ENCODE data around the gene CEP76.

The CEP76 gene

GRCh38 chr18:12737243-12737902 is 34.9 kb upstream of the CEP76 start:
- H3K4me1 Mint-ChIP-seq (ENCODE audit: low read depth) = no peaks in the 10 kb centered on the region
- H3K36me3 Mint-ChIP-seq (ENCODE audit: low read depth) = no peaks in the 10 kb centered on the region
- no peaks in the 10 kb centered on the region for H3K9me3 Mint-ChIP-seq
- no peak overlapping the region for H3K4me3 Mint-ChIP-seq
- H3K27me3 Mint-ChIP-seq = no peaks in the 10 kb centered on the region
- H3K27ac Mint-ChIP-seq = no peak overlapping the region
- intact Hi-C loops (cut with micrococcal nuclease) = no loop called here

DNA sequence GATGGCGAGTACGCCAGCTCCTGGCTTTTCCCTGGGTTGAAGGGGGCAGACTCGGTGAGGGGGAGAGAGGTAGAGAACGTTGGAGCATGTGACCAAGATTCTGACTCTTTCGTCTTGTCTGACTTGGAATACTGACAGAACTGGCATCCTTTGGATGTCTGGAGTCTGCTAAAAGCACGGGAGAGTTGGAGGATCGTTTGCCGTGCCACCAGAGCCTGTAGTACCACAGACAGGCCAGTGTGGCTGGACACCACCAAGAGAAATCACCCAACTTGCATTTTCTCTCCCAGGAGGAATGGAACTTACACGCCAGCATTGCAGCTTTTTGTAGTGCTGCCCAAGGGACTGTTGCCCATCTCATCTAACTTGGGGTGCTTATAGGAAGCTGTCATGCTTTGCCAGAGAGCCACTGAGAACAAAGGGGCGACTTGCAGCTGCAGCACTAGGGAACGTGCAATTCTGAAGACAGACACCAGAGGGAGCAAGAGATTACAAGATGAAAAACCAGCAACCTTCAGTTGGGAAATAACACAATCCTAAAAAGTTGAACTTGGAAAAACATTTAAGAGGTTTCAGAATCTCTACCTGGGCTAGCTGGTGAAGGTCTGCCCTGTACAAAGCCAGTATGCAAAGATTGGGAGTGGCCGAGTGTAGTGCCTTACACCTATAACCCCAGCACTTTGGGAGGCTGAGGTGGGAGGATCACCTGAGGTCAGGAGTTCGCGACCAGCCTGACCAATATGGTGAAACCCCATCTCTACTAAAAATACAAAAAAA is 24.4 kb upstream of the CEP76 start:
- Mint-ChIP-seq H3K27me3 (no peaks in the 10 kb centered on the region), H3K4me3 (no peak overlapping the region), H3K9me3 (peaks cover 9% of the 10 kb centered on the region), H3K36me3 (ENCODE audit: low read depth) (peaks cover 45% of the 10 kb centered on the region), H3K4me1 (ENCODE audit: low read depth) (peaks cover 5% of the 10 kb centered on the region), H3K27ac (peak overlapping the region; percentile 47)
- intact Hi-C loops (cut with micrococcal nuclease) = loop anchor here (1.0 kb wide), 1 partner anchor 207 kb away; no protein-coding TSS in a partner anchor

DNA sequence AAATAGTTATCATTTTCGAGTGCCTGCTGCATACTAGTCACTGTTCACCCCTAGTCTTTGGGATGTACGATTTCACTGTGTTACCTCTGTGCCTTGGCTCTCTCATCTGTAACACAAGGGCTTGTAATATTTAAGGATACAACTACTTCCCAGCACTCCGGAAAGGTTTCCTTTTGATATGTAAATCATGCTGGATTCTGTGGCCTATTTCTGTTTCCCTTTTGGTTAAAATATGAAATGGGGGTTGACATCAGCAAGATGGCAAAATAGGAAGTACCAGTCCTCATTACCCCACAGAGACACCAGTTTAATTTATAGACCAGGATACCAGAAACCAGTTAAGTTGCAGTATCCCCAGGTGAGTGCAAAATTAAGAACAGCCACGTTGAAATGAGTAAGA is 23.8 kb upstream of the CEP76 start:
- intact Hi-C loops (cut with micrococcal nuclease) = no loop called here

DNA sequence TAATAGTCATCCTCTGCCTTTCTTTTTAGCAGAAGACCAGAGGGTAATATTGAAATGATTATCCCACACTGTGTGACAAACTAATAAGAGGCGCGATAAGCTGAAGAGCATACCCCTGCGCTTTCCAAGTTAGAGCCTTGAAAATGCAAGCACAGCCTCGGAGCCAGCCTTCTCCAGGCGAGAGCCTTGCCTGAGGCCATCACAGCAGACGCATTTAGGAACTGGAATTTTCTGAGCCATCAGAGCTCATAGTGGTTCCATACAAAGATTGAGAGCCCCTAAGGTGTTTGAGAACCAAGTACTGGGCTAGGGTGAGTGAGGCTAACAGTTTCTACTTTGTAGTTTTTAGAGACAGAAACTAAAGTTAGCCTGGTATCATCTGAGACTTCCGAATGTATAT is 20.2 kb upstream of the CEP76 start:
- Mint-ChIP-seq H3K9me3 (no peaks in the 10 kb centered on the region), H3K36me3 (ENCODE audit: low read depth) (peaks cover 86% of the 10 kb centered on the region), H3K4me3 (no peak overlapping the region), H3K4me1 (ENCODE audit: low read depth) (peaks cover 5% of the 10 kb centered on the region), H3K27me3 (no peaks in the 10 kb centered on the region), H3K27ac (no peak overlapping the region)
- intact Hi-C loops (cut with micrococcal nuclease) = no loop called here

More for the DNA sequence above, 23.8 kb upstream of the CEP76 start:
- H3K4me3 Mint-ChIP-seq = no peak overlapping the region
- peak overlapping the region; percentile 47 for H3K27ac Mint-ChIP-seq
- H3K36me3 Mint-ChIP-seq (ENCODE audit: low read depth) = peaks cover 51% of the 10 kb centered on the region
- H3K9me3 Mint-ChIP-seq = peaks cover 9% of the 10 kb centered on the region
- no peaks in the 10 kb centered on the region for H3K27me3 Mint-ChIP-seq
- H3K4me1 Mint-ChIP-seq (ENCODE audit: low read depth) = peaks cover 5% of the 10 kb centered on the region

DNA sequence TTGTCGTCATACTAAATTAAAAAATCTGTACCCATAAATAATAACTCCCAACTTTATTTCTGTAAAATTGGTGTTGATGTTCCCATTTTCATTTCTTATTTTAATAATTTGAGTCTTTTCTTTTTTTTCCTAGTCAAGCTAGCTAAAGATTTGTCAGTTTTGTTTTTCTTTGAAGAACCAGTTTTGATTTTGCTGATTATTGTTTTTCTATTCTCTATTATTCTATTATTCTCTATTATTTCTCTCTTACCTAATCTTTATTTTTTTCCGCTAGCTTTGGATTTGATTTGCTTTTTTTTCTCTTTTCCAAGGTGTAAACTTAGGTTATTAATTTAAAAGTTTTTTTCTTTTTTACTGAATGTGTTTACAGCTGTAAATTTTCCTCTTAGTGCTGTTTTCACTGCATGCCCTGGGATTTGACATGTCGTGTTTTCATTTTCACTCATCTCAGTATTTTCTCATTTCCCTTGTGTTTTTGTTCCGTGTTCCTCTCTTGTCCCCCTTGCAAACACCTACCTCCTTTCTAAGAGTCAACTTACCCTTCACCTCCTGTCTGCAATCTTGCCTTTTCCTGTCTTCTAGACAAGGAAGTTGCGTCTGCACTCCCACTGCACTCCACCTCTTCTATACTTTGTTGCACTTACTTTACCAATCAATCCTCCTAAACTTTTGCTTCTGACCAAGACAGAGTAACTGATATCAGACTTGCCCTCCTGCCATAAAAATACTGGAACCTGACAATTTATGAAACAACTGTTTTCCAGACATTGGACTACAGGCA is 19.2 kb upstream of the CEP76 start:
- Mint-ChIP-seq H3K36me3 (ENCODE audit: low read depth) (peaks cover 90% of the 10 kb centered on the region), H3K4me3 (no peak overlapping the region), H3K9me3 (no peaks in the 10 kb centered on the region), H3K4me1 (ENCODE audit: low read depth) (peaks cover 4% of the 10 kb centered on the region), H3K27ac (no peak overlapping the region), H3K27me3 (no peaks in the 10 kb centered on the region)
- intact Hi-C loops (cut with micrococcal nuclease) = no loop called here

DNA sequence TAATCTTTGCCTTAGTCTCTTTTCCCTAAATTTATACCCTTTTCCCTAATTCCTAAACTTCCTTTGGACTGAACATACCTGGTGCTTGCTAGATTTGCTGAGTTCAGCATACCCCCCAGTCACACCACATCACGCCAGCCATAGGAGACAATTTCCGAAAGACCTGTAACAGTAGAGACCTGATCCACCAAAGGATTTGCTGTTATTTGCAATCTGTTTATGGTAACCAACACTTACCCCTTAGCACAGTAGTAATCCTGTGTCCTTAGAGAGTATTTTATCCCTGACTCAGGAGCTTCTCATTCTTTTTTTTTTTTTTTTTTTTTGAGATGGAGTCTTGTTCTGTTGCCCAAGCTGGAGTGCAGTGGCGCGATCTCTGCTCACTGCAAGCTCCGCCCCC is 8.9 kb upstream of the CEP76 start:
- H3K36me3 Mint-ChIP-seq (ENCODE audit: low read depth) = peaks cover 93% of the 10 kb centered on the region
- H3K27ac Mint-ChIP-seq = peak overlapping the region; percentile 30
- no peaks in the 10 kb centered on the region for H3K27me3 Mint-ChIP-seq
- H3K9me3 Mint-ChIP-seq = no peaks in the 10 kb centered on the region
- intact Hi-C loops (cut with micrococcal nuclease) = no loop called here
- H3K4me1 Mint-ChIP-seq (ENCODE audit: low read depth) = no peaks in the 10 kb centered on the region
- no peak overlapping the region for H3K4me3 Mint-ChIP-seq

DNA sequence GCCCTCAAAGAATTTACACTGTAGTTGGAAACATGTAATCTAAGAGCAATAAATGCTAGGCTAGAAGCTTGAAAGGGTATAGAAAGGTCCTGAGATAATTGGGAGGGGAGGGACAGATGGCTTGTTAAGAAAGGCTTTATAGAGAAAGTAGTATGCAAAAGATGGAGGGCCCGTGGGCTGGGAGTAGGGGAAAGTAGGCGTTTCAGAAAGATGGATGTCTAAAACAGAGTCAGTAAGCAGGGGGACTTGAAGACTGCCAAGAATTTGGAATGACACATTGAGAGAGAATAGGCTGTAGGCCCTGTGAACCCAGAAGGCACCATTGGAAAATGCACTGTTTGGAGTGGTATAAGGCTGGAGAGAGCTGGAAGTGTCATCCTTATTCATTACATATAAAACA is 1.1 kb upstream of the CEP76 start:
- H3K27me3 Mint-ChIP-seq = no peaks in the 10 kb centered on the region
- H3K27ac Mint-ChIP-seq = peak overlapping the region; percentile 100
- peaks cover 37% of the 10 kb centered on the region for H3K4me1 Mint-ChIP-seq (ENCODE audit: low read depth)
- intact Hi-C loops (cut with micrococcal nuclease) = loop anchor here (2.0 kb wide), 2 partner anchors 287 to 327 kb away; partner anchors contain the start of genes AFG3L2 and CEP192
- peaks cover 56% of the 10 kb centered on the region for H3K36me3 Mint-ChIP-seq (ENCODE audit: low read depth)
- no peaks in the 10 kb centered on the region for H3K9me3 Mint-ChIP-seq
- H3K4me3 Mint-ChIP-seq = peak overlapping the region; percentile 89

DNA sequence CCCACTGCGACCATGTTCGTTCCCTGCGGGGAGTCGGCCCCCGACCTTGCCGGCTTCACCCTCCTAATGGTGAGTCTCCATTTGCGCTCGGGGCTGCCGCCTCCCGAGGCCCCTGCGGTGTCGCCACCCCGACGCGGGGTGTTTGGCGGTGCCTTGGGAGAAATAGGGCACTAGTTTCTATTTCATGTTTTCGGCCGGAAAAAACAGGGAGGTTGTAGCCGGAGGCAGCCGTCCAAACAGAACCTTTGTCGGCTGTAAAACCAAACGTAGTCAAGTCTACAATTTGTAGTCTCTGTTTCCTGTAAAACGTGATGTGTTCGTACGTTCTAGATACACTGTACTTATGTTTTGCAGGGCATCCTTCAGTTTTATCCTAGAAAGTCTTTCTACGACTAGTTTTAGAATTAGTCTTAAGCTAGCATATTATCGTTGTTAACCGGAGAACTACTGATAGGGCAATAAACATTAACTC is 609 bp upstream of the CEP76 start:
- Mint-ChIP-seq H3K4me1 (ENCODE audit: low read depth) (peaks cover 37% of the 10 kb centered on the region), H3K9me3 (no peaks in the 10 kb centered on the region), H3K27me3 (no peaks in the 10 kb centered on the region), H3K27ac (peak overlapping the region; percentile 100), H3K36me3 (ENCODE audit: low read depth) (peaks cover 56% of the 10 kb centered on the region), H3K4me3 (peak overlapping the region; percentile 89)
- intact Hi-C loops (cut with micrococcal nuclease) = loop anchor here (2.0 kb wide), 2 partner anchors 288 to 326 kb away; partner anchors contain the start of genes AFG3L2 and CEP192

DNA sequence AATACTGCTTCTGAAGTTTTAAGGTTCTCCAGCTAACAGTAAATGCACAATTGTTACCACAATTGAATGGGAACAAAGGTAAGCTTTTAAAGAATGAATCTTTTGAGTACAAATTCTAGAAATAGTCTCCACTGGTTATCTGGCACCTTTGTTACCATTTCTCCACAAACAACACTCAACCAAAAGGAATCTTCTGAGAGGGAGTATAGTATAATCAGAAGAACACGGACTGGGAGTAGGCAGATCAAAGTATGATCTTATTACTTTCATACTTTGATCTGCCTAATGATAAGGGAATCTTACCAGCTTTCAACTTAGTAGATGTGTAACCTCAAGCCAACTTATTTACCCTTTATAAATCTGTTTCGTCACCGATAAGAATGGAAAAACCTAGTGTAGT is 1.4 kb downstream of the CEP76 start:
- Mint-ChIP-seq H3K27me3 (no peaks in the 10 kb centered on the region), H3K4me3 (no peak overlapping the region), H3K4me1 (ENCODE audit: low read depth) (peaks cover 37% of the 10 kb centered on the region), H3K36me3 (ENCODE audit: low read depth) (peaks cover 41% of the 10 kb centered on the region), H3K9me3 (no peaks in the 10 kb centered on the region), H3K27ac (no peak overlapping the region)
- intact Hi-C loops (cut with micrococcal nuclease) = no loop called here

GRCh38 chr18:12699747-12700146 is 2.8 kb downstream of the CEP76 start:
- H3K36me3 Mint-ChIP-seq (ENCODE audit: low read depth) = peaks cover 31% of the 10 kb centered on the region
- no peak overlapping the region for H3K27ac Mint-ChIP-seq
- no peak overlapping the region for H3K4me3 Mint-ChIP-seq
- no peaks in the 10 kb centered on the region for H3K9me3 Mint-ChIP-seq
- peaks cover 26% of the 10 kb centered on the region for H3K4me1 Mint-ChIP-seq (ENCODE audit: low read depth)
- no peaks in the 10 kb centered on the region for H3K27me3 Mint-ChIP-seq
- intact Hi-C loops (cut with micrococcal nuclease) = no loop called here

GRCh38 chr18:12694032-12694431 is 8.5 kb downstream of the CEP76 start:
- H3K27me3 Mint-ChIP-seq = no peaks in the 10 kb centered on the region
- H3K36me3 Mint-ChIP-seq (ENCODE audit: low read depth) = peaks cover 28% of the 10 kb centered on the region
- H3K9me3 Mint-ChIP-seq = no peaks in the 10 kb centered on the region
- intact Hi-C loops (cut with micrococcal nuclease) = no loop called here
- H3K4me1 Mint-ChIP-seq (ENCODE audit: low read depth) = peaks cover 15% of the 10 kb centered on the region
- H3K4me3 Mint-ChIP-seq = no peak overlapping the region
- H3K27ac Mint-ChIP-seq = no peak overlapping the region

DNA sequence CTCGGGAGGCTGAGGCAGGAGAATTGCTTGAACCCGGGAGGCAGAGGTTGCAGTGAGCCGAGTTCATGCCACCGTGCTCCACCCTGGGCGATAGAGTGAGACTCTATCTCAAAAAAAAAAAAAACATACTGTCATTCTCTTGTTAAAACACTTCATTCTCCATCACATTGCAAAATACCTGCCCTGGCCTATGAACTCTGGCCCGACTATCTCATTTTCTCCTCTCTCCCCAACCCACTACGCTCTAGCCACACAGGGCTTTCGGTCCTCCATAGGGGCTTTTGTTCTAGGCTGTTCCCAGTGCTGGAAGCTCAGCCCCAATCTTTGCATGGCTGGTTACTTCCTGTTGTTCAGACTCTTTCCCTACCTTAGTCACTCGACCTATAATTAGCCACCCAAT is 10.3 kb downstream of the CEP76 start:
- Mint-ChIP-seq H3K27ac (no peak overlapping the region), H3K9me3 (no peaks in the 10 kb centered on the region), H3K27me3 (no peaks in the 10 kb centered on the region), H3K4me3 (no peak overlapping the region), H3K4me1 (ENCODE audit: low read depth) (peaks cover 15% of the 10 kb centered on the region), H3K36me3 (ENCODE audit: low read depth) (peaks cover 19% of the 10 kb centered on the region)
- intact Hi-C loops (cut with micrococcal nuclease) = no loop called here

DNA sequence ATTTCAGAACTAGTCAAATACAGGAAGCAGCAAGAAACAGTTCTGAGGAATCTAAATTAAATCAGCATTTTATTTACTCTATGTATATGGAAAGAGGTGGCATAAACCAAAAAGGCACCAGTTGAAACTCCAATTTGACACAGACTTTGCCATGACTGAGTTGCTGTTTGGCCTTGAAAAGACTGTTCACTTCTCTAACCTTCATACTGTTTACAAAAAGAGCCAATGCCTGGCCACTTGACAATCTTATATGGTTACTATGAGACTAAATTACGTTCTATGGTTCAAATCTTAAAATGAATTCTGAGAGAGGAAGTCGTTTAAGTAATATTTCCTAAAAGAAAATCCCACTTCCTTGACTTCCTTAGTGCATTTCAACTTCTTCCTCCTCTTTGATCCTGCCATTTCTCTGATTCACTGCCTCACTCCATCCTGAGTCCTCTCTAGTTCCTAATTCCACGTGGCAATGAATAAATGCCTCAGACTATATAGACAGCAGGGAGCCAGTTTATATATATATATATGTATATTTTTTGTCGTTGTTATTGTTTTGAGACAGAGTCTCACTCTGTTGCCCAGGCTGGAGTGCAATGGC is 13.2 kb downstream of the CEP76 start:
- intact Hi-C loops (cut with micrococcal nuclease) = no loop called here
- Mint-ChIP-seq H3K36me3 (ENCODE audit: low read depth) (peaks cover 12% of the 10 kb centered on the region), H3K4me3 (no peak overlapping the region), H3K4me1 (ENCODE audit: low read depth) (peaks cover 15% of the 10 kb centered on the region), H3K9me3 (no peaks in the 10 kb centered on the region), H3K27ac (peak overlapping the region; percentile 50), H3K27me3 (no peaks in the 10 kb centered on the region)
